IPS-18c (cell line): ENCODE data around the gene FOXP1.

Experiments
- H3K4me3 ChIP-seq: 2 replicates; pipeline ENCODE4 v1.7.0; 2013; ENCODE audit warnings: low read depth, mild to moderate bottlenecking, low read length, moderate library complexity; ENCODE audit not compliant: insufficient read depth
- H3K9me3 ChIP-seq: one replicate; pipeline ENCODE4 v1.6.1; 2013; ENCODE audit warnings: mild to moderate bottlenecking, low read length, moderate library complexity; ENCODE audit not compliant: control insufficient read depth, insufficient read depth

FOXP1 gene

GRCh38 chr3:71374582-71374981 lies 208.9 kb downstream of the FOXP1 start:
- H3K9me3 ChIP-seq: no peaks in the 10 kb centered on the region
- no peak overlapping the region for H3K4me3 ChIP-seq

- Histone ChIP-seq H3K4me3 (no peak overlapping the region), H3K9me3 (no peaks in the 10 kb centered on the region)
Observed at GRCh38 chr3:71372911-71373637, 210.5 kb downstream of the FOXP1 start.

GRCh38 chr3:71372241-71372768 lies 211.2 kb downstream of the FOXP1 start:
- no peaks in the 10 kb centered on the region for H3K9me3 ChIP-seq
- H3K4me3 ChIP-seq: no peak overlapping the region

GRCh38 chr3:71371282-71371681 lies 212.2 kb downstream of the FOXP1 start:
- Histone ChIP-seq H3K4me3 (no peak overlapping the region), H3K9me3 (no peaks in the 10 kb centered on the region)

- H3K9me3 ChIP-seq: no peaks in the 10 kb centered on the region
- H3K4me3 ChIP-seq: no peak overlapping the region
Observed at GRCh38 chr3:71370467-71370866, 213.1 kb downstream of the FOXP1 start.

GRCh38 chr3:71369701-71370391 lies 213.7 kb downstream of the FOXP1 start:
- H3K4me3 ChIP-seq: no peak overlapping the region
- H3K9me3 ChIP-seq: no peaks in the 10 kb centered on the region

GRCh38 chr3:71366988-71367604 lies 216.4 kb downstream of the FOXP1 start:
- H3K4me3 ChIP-seq: no peak overlapping the region
- H3K9me3 ChIP-seq: no peaks in the 10 kb centered on the region

- H3K9me3 ChIP-seq: no peaks in the 10 kb centered on the region
- no peak overlapping the region for H3K4me3 ChIP-seq
Observed at GRCh38 chr3:71361334-71361890, 222.1 kb downstream of the FOXP1 start.

- Histone ChIP-seq H3K4me3 (no peak overlapping the region), H3K9me3 (no peaks in the 10 kb centered on the region)
Observed at GRCh38 chr3:71360764-71361163, 222.8 kb downstream of the FOXP1 start.

GRCh38 chr3:71360180-71360579 lies 223.3 kb downstream of the FOXP1 start:
- no peaks in the 10 kb centered on the region for H3K9me3 ChIP-seq
- no peak overlapping the region for H3K4me3 ChIP-seq

- H3K4me3 ChIP-seq: no peak overlapping the region
Observed at GRCh38 chr3:71358243-71358642, 225.3 kb downstream of the FOXP1 start.

GRCh38 chr3:71356265-71356664 lies 227.3 kb downstream of the FOXP1 start:
- Histone ChIP-seq H3K4me3 (no peak overlapping the region), H3K9me3 (no peaks in the 10 kb centered on the region)

More at GRCh38 chr3:71358243-71358642, 225.3 kb downstream of the FOXP1 start:
- H3K9me3 ChIP-seq: no peaks in the 10 kb centered on the region

GRCh38 chr3:71355862-71356261 lies 227.7 kb downstream of the FOXP1 start:
- no peak overlapping the region for H3K4me3 ChIP-seq
- no peaks in the 10 kb centered on the region for H3K9me3 ChIP-seq

GRCh38 chr3:71355037-71355436 lies 228.5 kb downstream of the FOXP1 start:
- Histone ChIP-seq H3K4me3 (no peak overlapping the region), H3K9me3 (no peaks in the 10 kb centered on the region)

- Histone ChIP-seq H3K4me3 (no peak overlapping the region), H3K9me3 (no peaks in the 10 kb centered on the region)
Observed at GRCh38 chr3:71351403-71352149, 232.0 kb downstream of the FOXP1 start.

GRCh38 chr3:71350998-71351397 lies 232.5 kb downstream of the FOXP1 start:
- no peaks in the 10 kb centered on the region for H3K9me3 ChIP-seq
- no peak overlapping the region for H3K4me3 ChIP-seq

- Histone ChIP-seq H3K4me3 (no peak overlapping the region), H3K9me3 (no peaks in the 10 kb centered on the region)
Observed at GRCh38 chr3:71348831-71349230, 234.7 kb downstream of the FOXP1 start.
